Astrocyte of the cerebellum (primary cell): ENCODE measurements around the gene ASB2.

ENCODE experiments used
- DNase-seq: peaks from one replicate; pipeline ENCODE4 v3.0.0-alpha.2; 2011; ENCODE audit warnings: low read depth
- H3K4me3 ChIP-seq: 2 replicates; pipeline ENCODE4 v1.5.1; 2011; ENCODE audit warnings: mild to moderate bottlenecking, low read depth, low read length, moderate library complexity
- CTCF ChIP-seq: IDR thresholded peaks from 2 replicates; pipeline ENCODE4 v1.5.1; 2012; ENCODE audit warnings: low read length, low read depth, moderate library complexity, mild to moderate bottlenecking; ENCODE audit errors: missing control alignments
- in situ Hi-C: cut with HindIII; loops from 2 replicates; pipeline ENCODE4 v1.10.0; 2017; ENCODE audit warnings: low sequenced_read_pairs

Gene ASB2

DNA sequence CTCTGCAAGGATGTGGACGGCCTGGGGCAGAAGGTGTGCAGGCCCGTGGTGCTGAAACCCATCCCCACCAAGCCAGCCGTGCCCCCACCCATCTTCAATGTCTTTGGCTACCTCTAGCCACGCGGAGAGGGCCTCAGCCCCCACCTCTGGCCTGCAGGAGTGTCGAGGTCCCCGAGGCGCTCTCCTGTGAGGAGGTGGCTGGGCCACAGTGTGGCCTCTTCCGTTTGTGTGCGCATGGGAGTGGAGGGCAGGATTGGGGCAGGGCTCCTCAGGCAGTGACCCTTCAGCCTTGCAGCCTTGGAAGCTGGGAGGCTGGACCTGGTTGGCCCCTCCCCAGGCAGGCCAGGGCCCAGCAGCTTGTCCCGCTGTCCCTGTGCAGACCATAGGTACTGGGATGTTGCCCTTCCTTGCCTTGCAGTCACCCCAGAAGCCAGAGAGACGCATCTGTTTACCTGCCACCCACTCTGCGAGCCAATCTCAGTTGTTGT, 47.3 kb downstream of the ASB2 start:
- no peak for TF ChIP-seq CTCF
- H3K4me3 ChIP-seq, result no peak overlapping the region
- DNase-seq, result no peak
- in situ Hi-C loops, result no loop called here

- no peak for DNase-seq
- no peak for TF ChIP-seq CTCF
- in situ Hi-C loops, result no loop called here
- no peak overlapping the region for H3K4me3 ChIP-seq
Observed at GRCh38 chr14:93928184-93929047, 48.0 kb downstream of the ASB2 start.

DNA sequence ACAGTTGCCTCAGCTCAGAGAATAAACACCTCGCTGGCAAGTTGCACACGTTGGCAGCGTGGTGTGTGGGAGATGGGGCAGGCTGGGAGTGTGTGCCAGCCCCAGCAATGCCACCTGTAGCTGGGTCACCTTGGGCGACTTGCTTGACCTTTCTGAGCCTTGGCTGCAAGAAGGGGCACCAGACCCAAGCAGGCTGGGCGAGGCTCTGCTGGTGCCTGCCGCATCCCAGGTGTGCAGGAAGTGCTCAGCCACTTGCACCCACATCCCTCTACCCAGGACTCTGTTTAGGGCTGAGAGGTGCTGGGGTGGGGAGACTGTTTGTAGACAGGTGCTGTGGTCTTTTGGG, 48.6 kb downstream of the ASB2 start:
- no peak for TF ChIP-seq CTCF
- in situ Hi-C loops, result no loop called here
- no peak overlapping the region for H3K4me3 ChIP-seq
- no peak for DNase-seq

GRCh38 chr14:93926873-93927799, 49.2 kb downstream of the ASB2 start, which contains the start of gene FAM181A:
TSS of gene FAM181A (plus strand) at chr14:93927344. CDS start at chr14:93928286, 942 bp downstream.
- in situ Hi-C loops, result no loop called here
- no peak within 1 kb of the TSS for H3K4me3 ChIP-seq
- no peak for TF ChIP-seq CTCF
- no peak for DNase-seq

- no peak overlapping the region for H3K4me3 ChIP-seq
- no peak for TF ChIP-seq CTCF
- in situ Hi-C loops, result no loop called here
- DNase-seq, result no peak
Observed at GRCh38 chr14:93926245-93926872, 50.0 kb downstream of the ASB2 start.

- H3K4me3 ChIP-seq, result no peak overlapping the region
- in situ Hi-C loops, result no loop called here
- no peak for TF ChIP-seq CTCF
- no peak for DNase-seq
Observed at GRCh38 chr14:93925374-93925895, 50.9 kb downstream of the ASB2 start.
